Measurements from ENCODE around the gene H19. TPM values are rescaled to one million over a fixed set of nuclear protein-coding genes. Genes with fewer than 3 reads are reported as not detected.

H19 gene
- polyA plus RNA-seq, 1 of the 3 experiments (the other 2 are of a cell fraction), result 3.7 TPM

DNA sequence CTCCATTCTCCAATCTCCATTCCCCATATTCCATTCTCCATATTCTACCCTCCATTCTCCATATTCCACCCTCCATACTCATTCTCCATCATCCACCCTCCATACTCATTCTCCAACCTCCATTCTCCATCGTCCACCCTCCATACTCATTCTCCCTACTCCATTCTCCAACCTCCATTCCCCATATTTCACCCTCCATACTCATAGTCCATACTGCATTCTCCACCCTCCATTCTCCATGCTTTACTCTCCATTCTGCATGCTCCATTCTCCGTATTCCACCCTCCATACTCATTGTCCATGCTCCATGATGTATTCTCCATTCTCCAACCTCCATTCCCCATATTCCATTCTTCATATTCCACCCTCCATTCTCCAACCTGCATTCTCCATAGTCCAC is 44.3 kb upstream of the H19 start (continued):
- TF ChIP-seq, protein P1, sequence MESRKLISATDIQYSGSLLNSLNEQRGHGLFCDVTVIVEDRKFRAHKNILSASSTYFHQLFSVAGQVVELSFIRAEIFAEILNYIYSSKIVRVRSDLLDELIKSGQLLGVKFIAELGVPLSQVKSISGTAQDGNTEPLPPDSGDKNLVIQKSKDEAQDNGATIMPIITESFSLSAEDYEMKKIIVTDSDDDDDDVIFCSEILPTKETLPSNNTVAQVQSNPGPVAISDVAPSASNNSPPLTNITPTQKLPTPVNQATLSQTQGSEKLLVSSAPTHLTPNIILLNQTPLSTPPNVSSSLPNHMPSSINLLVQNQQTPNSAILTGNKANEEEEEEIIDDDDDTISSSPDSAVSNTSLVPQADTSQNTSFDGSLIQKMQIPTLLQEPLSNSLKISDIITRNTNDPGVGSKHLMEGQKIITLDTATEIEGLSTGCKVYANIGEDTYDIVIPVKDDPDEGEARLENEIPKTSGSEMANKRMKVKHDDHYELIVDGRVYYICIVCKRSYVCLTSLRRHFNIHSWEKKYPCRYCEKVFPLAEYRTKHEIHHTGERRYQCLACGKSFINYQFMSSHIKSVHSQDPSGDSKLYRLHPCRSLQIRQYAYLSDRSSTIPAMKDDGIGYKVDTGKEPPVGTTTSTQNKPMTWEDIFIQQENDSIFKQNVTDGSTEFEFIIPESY (IDR thresholded peaks at IDR 0.05; ENCODE audit: borderline replicate concordance, low read depth), result no peak

GRCh38 chr11:2041153-2041552 is 43.5 kb upstream of the H19 start:
- no peak for DNase-seq
- Histone ChIP-seq H2AFZ (ENCODE audit: low read depth) (no peak overlapping the region), H3K79me2 (ENCODE audit: insufficient read depth) (no peaks in the 10 kb centered on the region), H3K27ac (ENCODE audit: low read depth in 2 of 2, low read length in 1 of 2) (no peak overlapping the region), H3K4me3 (ENCODE audit: low read depth in 2 of 2, low read length in 1 of 2) (no peak overlapping the region), H3K9ac (no peak overlapping the region), H3F3A (replicated peaks; ENCODE audit: insufficient read depth) (no peaks in the 10 kb centered on the region), H3K9me3 (no peaks in the 10 kb centered on the region), H3K9me2 (no peaks in the 10 kb centered on the region), H3K36me3 (replicated peaks in 1 of 2; ENCODE audit: control insufficient read depth in 1 of 2, insufficient read depth in 2 of 2, low read length in 1 of 2) (no peaks in the 10 kb centered on the region), H3K4me2 (no peak overlapping the region), H3K27me3 (ENCODE audit: insufficient read depth) (no peaks in the 10 kb centered on the region), H4K20me1 (ENCODE audit: insufficient read depth) (no peaks in the 10 kb centered on the region), H3K4me1 (ENCODE audit: control insufficient read depth in 1 of 2, insufficient read depth in 2 of 2, low read depth in 1 of 2, low read length in 1 of 2) (no peaks in the 10 kb centered on the region)
- no CpG with 5 or more reads among the region's 7 CpGs for WGBS (ENCODE audit: low lambda C conversion rate)
- POLR2A ChIA-PET, result no interaction called here
- CTCF ChIA-PET, result interaction anchor here (22.7 kb wide), 1 partner anchor 106 kb away, joined by 1098 read pairs; the partner anchor contains the start of gene IGF2
- TF ChIP-seq MXI1 (IDR thresholded peaks at IDR 0.05; ENCODE audit: low read depth, low read length) (no peak), JUND (IDR thresholded peaks at IDR 0.05) (no peak)

- Histone ChIP-seq H3K4me2 (no peak overlapping the region), H3K27ac (ENCODE audit: low read depth in 2 of 2, low read length in 1 of 2) (no peak overlapping the region), H3K9me2 (no peaks in the 10 kb centered on the region), H3K4me1 (ENCODE audit: control insufficient read depth in 1 of 2, insufficient read depth in 2 of 2, low read depth in 1 of 2, low read length in 1 of 2) (no peaks in the 10 kb centered on the region), H3K27me3 (ENCODE audit: insufficient read depth) (no peaks in the 10 kb centered on the region), H3K9me3 (no peaks in the 10 kb centered on the region), H3K36me3 (replicated peaks in 1 of 2; ENCODE audit: control insufficient read depth in 1 of 2, insufficient read depth in 2 of 2, low read length in 1 of 2) (no peaks in the 10 kb centered on the region), H3F3A (replicated peaks; ENCODE audit: insufficient read depth) (no peaks in the 10 kb centered on the region), H3K79me2 (ENCODE audit: insufficient read depth) (no peaks in the 10 kb centered on the region), H3K9ac (no peak overlapping the region), H2AFZ (ENCODE audit: low read depth) (no peak overlapping the region), H3K4me3 (ENCODE audit: low read depth in 2 of 2, low read length in 1 of 2) (no peak overlapping the region), H4K20me1 (ENCODE audit: insufficient read depth) (no peaks in the 10 kb centered on the region)
- TF ChIP-seq, protein P2, sequence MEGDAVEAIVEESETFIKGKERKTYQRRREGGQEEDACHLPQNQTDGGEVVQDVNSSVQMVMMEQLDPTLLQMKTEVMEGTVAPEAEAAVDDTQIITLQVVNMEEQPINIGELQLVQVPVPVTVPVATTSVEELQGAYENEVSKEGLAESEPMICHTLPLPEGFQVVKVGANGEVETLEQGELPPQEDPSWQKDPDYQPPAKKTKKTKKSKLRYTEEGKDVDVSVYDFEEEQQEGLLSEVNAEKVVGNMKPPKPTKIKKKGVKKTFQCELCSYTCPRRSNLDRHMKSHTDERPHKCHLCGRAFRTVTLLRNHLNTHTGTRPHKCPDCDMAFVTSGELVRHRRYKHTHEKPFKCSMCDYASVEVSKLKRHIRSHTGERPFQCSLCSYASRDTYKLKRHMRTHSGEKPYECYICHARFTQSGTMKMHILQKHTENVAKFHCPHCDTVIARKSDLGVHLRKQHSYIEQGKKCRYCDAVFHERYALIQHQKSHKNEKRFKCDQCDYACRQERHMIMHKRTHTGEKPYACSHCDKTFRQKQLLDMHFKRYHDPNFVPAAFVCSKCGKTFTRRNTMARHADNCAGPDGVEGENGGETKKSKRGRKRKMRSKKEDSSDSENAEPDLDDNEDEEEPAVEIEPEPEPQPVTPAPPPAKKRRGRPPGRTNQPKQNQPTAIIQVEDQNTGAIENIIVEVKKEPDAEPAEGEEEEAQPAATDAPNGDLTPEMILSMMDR (IDR thresholded peaks at IDR 0.05), result no peak
- TF ChIP-seq YY1 (IDR thresholded peaks at IDR 0.05; ENCODE audit: low read depth), result no peak
- TF ChIP-seq, protein P1 (IDR thresholded peaks at IDR 0.05; ENCODE audit: borderline replicate concordance, low read depth), result no peak
- TF ChIP-seq GATA2 (CRISPR knock-in tag; IDR thresholded peaks at IDR 0.05), result no peak
- no peak for TF ChIP-seq MEF2A (IDR thresholded peaks at IDR 0.05; ENCODE audit: borderline replicate concordance, low read depth)
- TF ChIP-seq TCF12 (IDR thresholded peaks at IDR 0.05), result no peak
- no peak for TF ChIP-seq EZH2phosphoT487 (IDR thresholded peaks at IDR 0.05; ENCODE audit: borderline replicate concordance, low read depth)
- TF ChIP-seq IRF3 (IDR thresholded peaks at IDR 0.05; ENCODE audit: low read depth, low read length), result no peak
- no peak for TF ChIP-seq PBX3 (IDR thresholded peaks at IDR 0.05)
- POLR2A ChIA-PET, result no interaction called here
- CTCF ChIA-PET, result interaction anchor here (0.9 to 22.7 kb wide), 8 partner anchors 9 to 387 kb away, joined by 3 to 1098 read pairs (median 4); partner anchors contain the start of gene IGF2
- no CpG with 5 or more reads among the region's 20 CpGs for WGBS (ENCODE audit: low lambda C conversion rate)
- DNase-seq, result no peak
These were observed 41.6 kb upstream of the H19 start for GRCh38 chr11:2039198-2039759.
